Fibroblast of lung (primary cell): ENCODE data around the gene KIRREL3. TPM values are rescaled to one million over a fixed set of nuclear protein-coding genes. Genes with fewer than 3 reads are reported as not detected.

Experiments used
- DNase-seq, 2 donors: peaks; one replicate each; pipeline versions ENCODE4 v3.0.0 to v3.0.0-alpha.2; 2010; ENCODE audit warnings: low read depth in 2 of 2
- H2AFZ ChIP-seq: 2 replicates; pipeline ENCODE4 v1.5.1; 2012; ENCODE audit warnings: low read length, control low read depth, inconsistent platforms
- H3K27ac ChIP-seq: 2 replicates; pipeline ENCODE4 v1.5.1; 2011; ENCODE audit warnings: low read length, control low read depth; ENCODE audit not compliant: insufficient read depth
- H3K27me3 ChIP-seq: 2 replicates; pipeline ENCODE4 v1.5.1; 2011; ENCODE audit warnings: mild to moderate bottlenecking, low read length; ENCODE audit not compliant: control insufficient read depth, insufficient read depth
- H3K36me3 ChIP-seq: 2 replicates; pipeline ENCODE4 v1.5.1; 2011; ENCODE audit warnings: low read length; ENCODE audit not compliant: control insufficient read depth, insufficient read depth
- H3K4me1 ChIP-seq: 2 replicates; pipeline ENCODE4 v1.5.1; 2011; ENCODE audit warnings: low read length; ENCODE audit not compliant: control insufficient read depth, insufficient read depth; ENCODE audit errors: extremely low read depth
- H3K4me2 ChIP-seq: 2 replicates; pipeline ENCODE4 v1.5.1; 2011; ENCODE audit warnings: low read length, control low read depth; ENCODE audit not compliant: insufficient read depth; ENCODE audit errors: extremely low read depth
- H3K4me3 ChIP-seq, 4 experiments: fragments of 200-600 bp in 1 of 4; sonication (generic) in 1 of 4; replicated peaks in 1 of 4; 2 replicates each; pipeline ENCODE4 v1.5.1; 2011 to 2016; ENCODE audit warnings: low read length in 4 of 4, low read depth in 3 of 4, mild to moderate bottlenecking in 3 of 4, control low read depth in 2 of 4, inconsistent platforms in 1 of 4, mixed read lengths in 1 of 4; ENCODE audit not compliant: insufficient read depth in 1 of 4; ENCODE audit errors: control extremely low read depth in 1 of 4
- H3K79me2 ChIP-seq: 2 replicates; pipeline ENCODE4 v1.5.1; 2012; ENCODE audit warnings: mild to moderate bottlenecking, low read length, inconsistent platforms; ENCODE audit not compliant: control insufficient read depth, insufficient read depth
- H3K9ac ChIP-seq: 2 replicates; pipeline ENCODE4 v1.5.1; 2011; ENCODE audit warnings: mild to moderate bottlenecking, low read length, control low read depth; ENCODE audit not compliant: insufficient read depth
- H3K9me3 ChIP-seq: 2 replicates; pipeline ENCODE4 v1.5.1; 2012; ENCODE audit warnings: low read depth, low read length; ENCODE audit not compliant: control insufficient read depth, insufficient read depth
- H4K20me1 ChIP-seq: 2 replicates; pipeline ENCODE4 v1.5.1; 2011; ENCODE audit warnings: low read length; ENCODE audit not compliant: control insufficient read depth, insufficient read depth; ENCODE audit errors: extremely low read depth
- EZH2 ChIP-seq: IDR thresholded peaks from 2 replicates; pipeline ENCODE4 v1.5.1; 2012; ENCODE audit warnings: low read length, control low read depth, mild to moderate bottlenecking; ENCODE audit errors: missing control alignments
- polyA plus RNA-seq, 2 donors: library from polyadenylated mRNA; depleted of rRNA in 1 of 2; stranded (reverse) in 1 of 2; unstranded in 1 of 2; fragments of >200 nt; gene quantifications; 2 replicates each; pipeline ENCODE4 v1.2.1, GENCODE V29; 2011 to 2012; ENCODE audit warnings: missing spikeins in 1 of 2
- total RNA-seq: library from RNA; depleted of rRNA; stranded (reverse); fragments of >200 nt; gene quantifications from 2 replicates; pipeline ENCODE4 v1.2.1, GENCODE V29; 2014
- TF ChIP-seq, protein P1 (sequence below), 2 donors: IDR thresholded peaks in 1 of 2; conservative IDR thresholded peaks in 1 of 2; 1 replicate in 1 of 2; 2 replicates in 1 of 2; pipeline ENCODE4 v1.5.1; 2011 to 2012; ENCODE audit warnings: low read length in 2 of 2, control low read depth in 1 of 2, inconsistent platforms in 1 of 2, low read depth in 1 of 2, mild to moderate bottlenecking in 1 of 2

Gene KIRREL3
- total and polyA plus RNA-seq, 2 donors (not counting 1 experiment from before 2014, with no cell fraction given), result 2.8 to 6.1 TPM

DNA sequence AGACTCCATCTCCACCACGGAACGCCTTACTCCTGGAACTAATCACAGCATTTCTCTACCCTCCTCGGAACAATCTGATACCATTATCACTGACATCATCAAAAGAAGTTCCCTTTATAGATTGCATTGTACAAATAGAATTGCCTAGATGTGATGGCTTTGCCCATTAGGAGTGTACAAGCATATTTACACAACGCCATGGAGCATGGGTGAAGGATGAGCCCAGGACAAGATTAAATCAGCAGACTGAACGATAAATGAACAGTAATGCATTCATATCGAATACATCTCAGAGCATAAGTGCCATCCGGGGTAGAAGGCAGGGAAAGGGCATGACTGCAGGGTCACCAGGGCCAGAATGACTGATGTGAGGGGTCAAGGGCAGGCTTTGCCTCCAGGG is 57.3 kb downstream of the KIRREL3 start:
- Histone ChIP-seq H3K4me3 (no peak overlapping the region), H4K20me1 (no peaks in the 10 kb centered on the region), H3K4me1 (no peaks in the 10 kb centered on the region), H3K9ac (no peak overlapping the region), H3K79me2 (no peaks in the 10 kb centered on the region), H3K4me2 (no peak overlapping the region), H2AFZ (no peak overlapping the region), H3K27ac (no peak overlapping the region), H3K36me3 (no peaks in the 10 kb centered on the region), H3K9me3 (no peaks in the 10 kb centered on the region), H3K27me3 (no peaks in the 10 kb centered on the region)
- no peak for DNase-seq
- no peak for TF ChIP-seq EZH2
- TF ChIP-seq, protein P1, sequence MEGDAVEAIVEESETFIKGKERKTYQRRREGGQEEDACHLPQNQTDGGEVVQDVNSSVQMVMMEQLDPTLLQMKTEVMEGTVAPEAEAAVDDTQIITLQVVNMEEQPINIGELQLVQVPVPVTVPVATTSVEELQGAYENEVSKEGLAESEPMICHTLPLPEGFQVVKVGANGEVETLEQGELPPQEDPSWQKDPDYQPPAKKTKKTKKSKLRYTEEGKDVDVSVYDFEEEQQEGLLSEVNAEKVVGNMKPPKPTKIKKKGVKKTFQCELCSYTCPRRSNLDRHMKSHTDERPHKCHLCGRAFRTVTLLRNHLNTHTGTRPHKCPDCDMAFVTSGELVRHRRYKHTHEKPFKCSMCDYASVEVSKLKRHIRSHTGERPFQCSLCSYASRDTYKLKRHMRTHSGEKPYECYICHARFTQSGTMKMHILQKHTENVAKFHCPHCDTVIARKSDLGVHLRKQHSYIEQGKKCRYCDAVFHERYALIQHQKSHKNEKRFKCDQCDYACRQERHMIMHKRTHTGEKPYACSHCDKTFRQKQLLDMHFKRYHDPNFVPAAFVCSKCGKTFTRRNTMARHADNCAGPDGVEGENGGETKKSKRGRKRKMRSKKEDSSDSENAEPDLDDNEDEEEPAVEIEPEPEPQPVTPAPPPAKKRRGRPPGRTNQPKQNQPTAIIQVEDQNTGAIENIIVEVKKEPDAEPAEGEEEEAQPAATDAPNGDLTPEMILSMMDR (conservative IDR thresholded peaks at IDR 0.05 in 1 of 2, IDR thresholded peaks at IDR 0.05 in 1 of 2; ENCODE audit: low read depth in 1 of 2, low read length in 2 of 2), result no peak

GRCh38 chr11:126942146-126942545 is 58.4 kb downstream of the KIRREL3 start:
- H2AFZ ChIP-seq, result no peak overlapping the region
- no peaks in the 10 kb centered on the region for H3K9me3 ChIP-seq
- H3K4me1 ChIP-seq, result no peaks in the 10 kb centered on the region
- H3K27ac ChIP-seq, result no peak overlapping the region
- no peak overlapping the region for H3K9ac ChIP-seq
- H3K79me2 ChIP-seq, result no peaks in the 10 kb centered on the region
- TF ChIP-seq, protein P1 (conservative IDR thresholded peaks at IDR 0.05 in 1 of 2, IDR thresholded peaks at IDR 0.05 in 1 of 2; ENCODE audit: low read depth in 1 of 2, low read length in 2 of 2), result no peak
- no peak for TF ChIP-seq EZH2
- no peak for DNase-seq
- no peaks in the 10 kb centered on the region for H4K20me1 ChIP-seq
- no peaks in the 10 kb centered on the region for H3K27me3 ChIP-seq
- no peak overlapping the region for H3K4me3 ChIP-seq
- no peaks in the 10 kb centered on the region for H3K36me3 ChIP-seq
- H3K4me2 ChIP-seq, result no peak overlapping the region

DNA sequence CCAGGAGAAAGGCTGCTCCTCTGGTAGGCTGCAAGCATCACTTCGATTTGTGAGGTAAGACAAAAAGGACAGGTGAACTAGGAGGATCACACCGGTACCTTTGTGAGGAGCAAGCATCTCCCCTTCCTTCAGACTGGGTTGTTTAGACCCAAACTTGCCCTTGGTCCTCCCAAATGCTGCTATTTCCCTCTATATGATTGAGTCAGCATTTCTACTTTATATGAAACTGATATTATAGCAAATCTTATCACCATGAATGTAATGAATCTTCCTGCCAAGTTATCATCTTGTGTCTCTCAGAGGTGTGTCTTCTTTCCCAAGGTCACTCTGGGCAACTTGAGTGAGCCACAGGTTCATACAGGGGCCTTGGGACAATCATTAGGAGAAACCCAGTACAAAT is 61.0 kb downstream of the KIRREL3 start:
- DNase-seq, result no peak
- Histone ChIP-seq H3K27me3 (no peaks in the 10 kb centered on the region), H3K4me3 (no peak overlapping the region), H3K79me2 (no peaks in the 10 kb centered on the region), H3K27ac (no peak overlapping the region), H3K36me3 (no peaks in the 10 kb centered on the region), H2AFZ (no peak overlapping the region), H3K4me1 (no peaks in the 10 kb centered on the region), H4K20me1 (no peaks in the 10 kb centered on the region), H3K9ac (no peak overlapping the region), H3K9me3 (no peaks in the 10 kb centered on the region), H3K4me2 (no peak overlapping the region)
- TF ChIP-seq, protein P1 (conservative IDR thresholded peaks at IDR 0.05 in 1 of 2, IDR thresholded peaks at IDR 0.05 in 1 of 2; ENCODE audit: low read depth in 1 of 2, low read length in 2 of 2), result no peak
- TF ChIP-seq EZH2, result no peak
